ENCODE results near the gene SEMA6C. TPM values are rescaled to one million over a fixed set of nuclear protein-coding genes. Genes with fewer than 3 reads are reported as not detected.

Gene SEMA6C
- total RNA-seq, 1 donor from 2014 or later = 6.7 TPM

- intact Hi-C loops (cut with DNase I) = no loop called here
- Histone ChIP-seq H3K36me3 (no peaks in the 10 kb centered on the region), H3K4me3 (no peak overlapping the region), H3K27ac (no peak overlapping the region), H3K9me3 (no peaks in the 10 kb centered on the region), H3K27me3 (no peaks in the 10 kb centered on the region), H3K4me1 (no peaks in the 10 kb centered on the region)
- no peak for TF ChIP-seq CTCF (IDR thresholded peaks at IDR 0.05)
- DNase-seq (no peak), ATAC-seq (no peak)
Observed at GRCh38 chr1:151137789-151138188, 8.6 kb downstream of the SEMA6C start.

- Histone ChIP-seq H3K4me3 (no peak overlapping the region), H3K36me3 (no peaks in the 10 kb centered on the region), H3K9me3 (no peaks in the 10 kb centered on the region), H3K27me3 (no peaks in the 10 kb centered on the region), H3K4me1 (peaks cover 5% of the 10 kb centered on the region), H3K27ac (no peak overlapping the region)
- DNase-seq (no peak), ATAC-seq (no peak)
- intact Hi-C loops (cut with DNase I) = no loop called here
- no peak for TF ChIP-seq CTCF (IDR thresholded peaks at IDR 0.05)
Observed at GRCh38 chr1:151135433-151136385, 10.7 kb downstream of the SEMA6C start.

GRCh38 chr1:151134991-151135390, 11.4 kb downstream of the SEMA6C start:
- ATAC-seq (no peak), DNase-seq (no peak)
- Histone ChIP-seq H3K27ac (no peak overlapping the region), H3K4me1 (peaks cover 5% of the 10 kb centered on the region), H3K36me3 (no peaks in the 10 kb centered on the region), H3K4me3 (no peak overlapping the region), H3K27me3 (no peaks in the 10 kb centered on the region), H3K9me3 (no peaks in the 10 kb centered on the region)
- intact Hi-C loops (cut with DNase I) = no loop called here
- TF ChIP-seq CTCF (IDR thresholded peaks at IDR 0.05) = no peak

- no peak overlapping the region for H3K4me3 ChIP-seq
- no peak overlapping the region for H3K27ac ChIP-seq
- no peaks in the 10 kb centered on the region for H3K27me3 ChIP-seq
- DNase-seq (no peak), ATAC-seq (no peak)
- no peak for TF ChIP-seq CTCF (IDR thresholded peaks at IDR 0.05)
- peaks cover 5% of the 10 kb centered on the region for H3K4me1 ChIP-seq
- H3K9me3 ChIP-seq = no peaks in the 10 kb centered on the region
- intact Hi-C loops (cut with DNase I) = no loop called here
- H3K36me3 ChIP-seq = no peaks in the 10 kb centered on the region
Observed at GRCh38 chr1:151134396-151134795, 12.0 kb downstream of the SEMA6C start.

- Histone ChIP-seq H3K4me3 (no peak overlapping the region), H3K27ac (no peak overlapping the region), H3K36me3 (no peaks in the 10 kb centered on the region), H3K4me1 (peaks cover 5% of the 10 kb centered on the region), H3K9me3 (no peaks in the 10 kb centered on the region), H3K27me3 (no peaks in the 10 kb centered on the region)
- no peak for TF ChIP-seq CTCF (IDR thresholded peaks at IDR 0.05)
- ATAC-seq (no peak), DNase-seq (no peak)
- intact Hi-C loops (cut with DNase I) = no loop called here
Observed at GRCh38 chr1:151133018-151133806, 13.2 kb downstream of the SEMA6C start.

Measured in upper lobe of right lung (tissue), 1 donor.